Prostate gland (tissue), 2 donors: ENCODE results near the gene DXO.

Experiments
- POLR2A ChIP-seq: fragments of 450-650 bp; IDR thresholded peaks from one replicate; pipeline ENCODE4 v1.6.1; 2016; ENCODE audit warnings: antibody characterized with exemption, mild to moderate bottlenecking
- TF ChIP-seq, protein P1 (sequence below), 4 experiments: fragments of 200-600 bp in 2 of 4; fragments of 450-650 bp in 2 of 4; sonication (generic) in 2 of 4; IDR thresholded peaks; 1 replicate in 3 of 4; 2 replicates in 1 of 4; pipeline ENCODE4 v1.5.1; 2016 to 2019; ENCODE audit warnings: antibody characterized with exemption in 4 of 4, mild to moderate bottlenecking in 2 of 4, moderate library complexity in 2 of 4

DNA sequence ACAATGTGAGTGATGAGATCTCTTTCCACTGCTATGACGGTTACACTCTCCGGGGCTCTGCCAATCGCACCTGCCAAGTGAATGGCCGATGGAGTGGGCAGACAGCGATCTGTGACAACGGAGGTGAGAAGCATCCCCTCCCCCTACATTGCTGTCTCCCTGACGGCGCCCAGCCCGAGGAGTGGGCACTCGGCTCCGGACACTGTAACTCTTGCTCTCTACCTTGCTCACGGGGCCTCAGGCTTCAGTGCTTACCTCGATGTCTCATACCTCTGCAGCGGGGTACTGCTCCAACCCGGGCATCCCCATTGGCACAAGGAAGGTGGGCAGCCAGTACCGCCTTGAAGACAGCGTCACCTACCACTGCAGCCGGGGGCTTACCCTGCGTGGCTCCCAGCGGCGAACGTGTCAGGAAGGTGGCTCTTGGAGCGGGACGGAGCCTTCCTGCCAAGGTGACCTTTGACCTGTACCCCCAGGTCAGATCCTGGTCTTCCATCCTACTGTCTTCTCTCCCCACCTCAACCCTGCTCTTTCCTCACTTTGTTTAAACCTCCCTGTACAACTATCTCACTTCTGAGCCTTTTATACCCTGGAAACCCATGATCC is 24.8 kb downstream of the DXO start:
- TF ChIP-seq, protein P1, sequence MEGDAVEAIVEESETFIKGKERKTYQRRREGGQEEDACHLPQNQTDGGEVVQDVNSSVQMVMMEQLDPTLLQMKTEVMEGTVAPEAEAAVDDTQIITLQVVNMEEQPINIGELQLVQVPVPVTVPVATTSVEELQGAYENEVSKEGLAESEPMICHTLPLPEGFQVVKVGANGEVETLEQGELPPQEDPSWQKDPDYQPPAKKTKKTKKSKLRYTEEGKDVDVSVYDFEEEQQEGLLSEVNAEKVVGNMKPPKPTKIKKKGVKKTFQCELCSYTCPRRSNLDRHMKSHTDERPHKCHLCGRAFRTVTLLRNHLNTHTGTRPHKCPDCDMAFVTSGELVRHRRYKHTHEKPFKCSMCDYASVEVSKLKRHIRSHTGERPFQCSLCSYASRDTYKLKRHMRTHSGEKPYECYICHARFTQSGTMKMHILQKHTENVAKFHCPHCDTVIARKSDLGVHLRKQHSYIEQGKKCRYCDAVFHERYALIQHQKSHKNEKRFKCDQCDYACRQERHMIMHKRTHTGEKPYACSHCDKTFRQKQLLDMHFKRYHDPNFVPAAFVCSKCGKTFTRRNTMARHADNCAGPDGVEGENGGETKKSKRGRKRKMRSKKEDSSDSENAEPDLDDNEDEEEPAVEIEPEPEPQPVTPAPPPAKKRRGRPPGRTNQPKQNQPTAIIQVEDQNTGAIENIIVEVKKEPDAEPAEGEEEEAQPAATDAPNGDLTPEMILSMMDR (IDR thresholded peaks at IDR 0.05): no peak
- TF ChIP-seq POLR2A: no peak
